HCT116 (cell line): Measurements from ENCODE around the gene RPS6KA1. TPM values are rescaled to one million over a fixed set of nuclear protein-coding genes. Genes with fewer than 3 reads are reported as not detected.

Experiments
- ATAC-seq: fragments of 200-7000 bp; cut with Tn5 transposase; 2 replicates; pipeline ENCODE4 v1.9.1; 2020; ENCODE audit warnings: mild to moderate bottlenecking, moderate library complexity
- BruUV-seq: library from RNA; stranded (reverse); fragments of 400-500 nt; replicated peaks from 2 replicates; lab custom pipeline; 2021; lab: Mats Ljungman, UMichigan
- CTCF ChIA-PET: fragments of 300-600 bp; sonication (Branson Sonifier 250); formaldehyde crosslinking; loops from one replicate; lab custom pipeline; 2021; ENCODE audit warnings: antibody characterized with exemption; lab: Charles Lee
- POLR2A ChIA-PET: fragments of 300-600, 350-600 bp; sonication (Branson Sonifier 250); formaldehyde crosslinking; loops from one replicate; lab custom pipeline; 2021; ENCODE audit warnings: antibody characterized with exemption; lab: Charles Lee
- RAD21 ChIA-PET, 2 experiments: fragments of 300-600 bp; sonication (Branson Sonifier 250); formaldehyde crosslinking; loops; one replicate each; lab custom pipeline; 2023; ENCODE audit warnings: low total read pairs in 2 of 2; ENCODE audit not compliant: uncharacterized antibody in 2 of 2, unreplicated experiment in 2 of 2, low non-redundant PET in 1 of 2; lab: Charles Lee
- DNase-seq: peaks from one replicate; pipeline ENCODE4 v3.0.0-alpha.2; 2010; ENCODE audit warnings: low read depth, low spot score
- H2AFZ ChIP-seq: fragments of 200-600 bp; shearing (Covaris generic), sonication (generic); 2 replicates; pipeline ENCODE4 v1.6.1; 2017; ENCODE audit warnings: low read depth, mixed run types, mixed read lengths, antibody characterized with exemption, low read length; ENCODE audit not compliant: poor library complexity, severe bottlenecking
- H3K27ac ChIP-seq: 2 replicates; pipeline ENCODE4 v1.5.1; 2012; ENCODE audit warnings: low read depth, low read length
- H3K27me3 ChIP-seq: fragments of 200-600 bp; sonication (generic); 2 replicates; pipeline ENCODE4 v1.6.1; 2016; ENCODE audit warnings: mixed run types, low read length, mixed read lengths; ENCODE audit not compliant: insufficient read depth
- H3K36me3 ChIP-seq, 2 experiments: fragments of 200-500 bp in 1 of 2; fragments of 200-600 bp in 1 of 2; sonication (Bioruptor generic) in 1 of 2; sonication (generic) in 1 of 2; 2 replicates each; pipeline versions ENCODE4 v1.5.1 to v1.6.1; 2014 to 2016; ENCODE audit warnings: low read length in 2 of 2, inconsistent platforms in 1 of 2, mixed read lengths in 1 of 2, mixed run types in 1 of 2; ENCODE audit not compliant: insufficient read depth in 2 of 2, control insufficient read depth in 1 of 2
- H3K4me1 ChIP-seq, 2 experiments: fragments of 200-600 bp in 1 of 2; sonication (generic) in 1 of 2; 2 replicates each; pipeline versions ENCODE4 v1.5.1 to v1.6.1; 2012 to 2017; ENCODE audit warnings: low read length in 2 of 2, inconsistent platforms in 1 of 2, mild to moderate bottlenecking in 1 of 2, mixed read lengths in 1 of 2, mixed run types in 1 of 2, moderate library complexity in 1 of 2; ENCODE audit not compliant: insufficient read depth in 2 of 2, control insufficient read depth in 1 of 2
- H3K4me2 ChIP-seq: fragments of 200-600 bp; sonication (generic); 2 replicates; pipeline ENCODE4 v1.6.1; 2017; ENCODE audit warnings: mixed run types, low read length, mixed read lengths
- H3K4me3 ChIP-seq, 2 experiments: fragments of 200-600 bp in 1 of 2; sonication (generic) in 1 of 2; replicated peaks in 1 of 2; 2 replicates each; pipeline ENCODE4 v1.5.1; 2011 to 2016; ENCODE audit warnings: low read length in 2 of 2, control low read depth in 1 of 2, low read depth in 1 of 2, mild to moderate bottlenecking in 1 of 2, mixed read lengths in 1 of 2, mixed run types in 1 of 2
- H3K79me2 ChIP-seq: fragments of 200-600 bp; sonication (generic); 2 replicates; pipeline ENCODE4 v1.6.1; 2017; ENCODE audit warnings: mild to moderate bottlenecking, mixed run types, low read length, moderate library complexity, mixed read lengths; ENCODE audit not compliant: insufficient read depth
- H3K9ac ChIP-seq: fragments of 200-600 bp; sonication (generic); 2 replicates; pipeline ENCODE4 v1.6.1; 2016; ENCODE audit warnings: low read length, mixed read lengths
- H3K9me2 ChIP-seq: fragments of 200-600 bp; sonication (generic), shearing (Covaris generic); 2 replicates; pipeline ENCODE4 v1.6.1; 2017; ENCODE audit warnings: mixed run types, mild to moderate bottlenecking, moderate library complexity; ENCODE audit not compliant: insufficient read depth
- H3K9me3 ChIP-seq, 2 experiments: fragments of 200-500 bp in 1 of 2; fragments of 200-600 bp in 1 of 2; sonication (Bioruptor generic) in 1 of 2; sonication (generic) in 1 of 2; 2 replicates each; pipeline ENCODE4 v1.6.1; 2014 to 2017; ENCODE audit warnings: low read length in 2 of 2, mixed read lengths in 2 of 2, inconsistent platforms in 1 of 2, low read depth in 1 of 2, mild to moderate bottlenecking in 1 of 2, mixed run types in 1 of 2, moderate library complexity in 1 of 2; ENCODE audit not compliant: control insufficient read depth in 1 of 2, insufficient read depth in 1 of 2
- H4K20me1 ChIP-seq: fragments of 200-600 bp; sonication (generic), shearing (Covaris generic); 2 replicates; pipeline ENCODE4 v1.6.1; 2017; ENCODE audit warnings: mixed run types, mild to moderate bottlenecking, moderate library complexity; ENCODE audit not compliant: insufficient read depth
- CTCF ChIP-seq, 3 experiments: fragments of 200-600 bp in 1 of 3; sonication (generic) in 1 of 3; IDR thresholded peaks in 2 of 3; conservative IDR thresholded peaks in 1 of 3; 2 replicates each; pipeline ENCODE4 v1.5.1; 2012 to 2017; ENCODE audit warnings: low read depth in 2 of 3, low read length in 2 of 3, antibody characterized with exemption in 1 of 3, borderline replicate concordance in 1 of 3, control low read depth in 1 of 3, mild to moderate bottlenecking in 1 of 3, mixed read lengths in 1 of 3, mixed run types in 1 of 3, moderate library complexity in 1 of 3; ENCODE audit not compliant: insufficient read depth in 1 of 3
- EGR1 ChIP-seq: IDR thresholded peaks from 2 replicates; pipeline ENCODE4 v1.6.1; 2012; ENCODE audit warnings: low read depth
- ELF1 ChIP-seq: IDR thresholded peaks from 2 replicates; pipeline ENCODE4 v1.6.1; 2012; ENCODE audit warnings: low read depth, borderline replicate concordance
- FOSL1 ChIP-seq: IDR thresholded peaks from 2 replicates; pipeline ENCODE4 v1.6.1; 2012; ENCODE audit warnings: low read depth
- JUND ChIP-seq: IDR thresholded peaks from 2 replicates; pipeline ENCODE4 v1.6.1; 2012
- POLR2AphosphoS5 ChIP-seq: IDR thresholded peaks from 2 replicates; pipeline ENCODE4 v1.6.1; 2011; ENCODE audit warnings: mild to moderate bottlenecking, low read depth, low read length, moderate library complexity
- SIN3A ChIP-seq: IDR thresholded peaks from 2 replicates; pipeline ENCODE4 v1.6.1; 2012; ENCODE audit warnings: low read depth
- SP1 ChIP-seq: IDR thresholded peaks from 2 replicates; pipeline ENCODE4 v1.6.1; 2012; ENCODE audit warnings: low read depth
- SRF ChIP-seq: IDR thresholded peaks from 2 replicates; pipeline ENCODE4 v1.6.1; 2012; ENCODE audit warnings: low read depth
- TCF7L2 ChIP-seq: IDR thresholded peaks from 2 replicates; pipeline ENCODE4 v1.7.0; 2011; ENCODE audit warnings: borderline replicate concordance, inconsistent platforms; ENCODE audit not compliant: insufficient read depth, insufficient read length; ENCODE audit errors: extremely low read depth
- ZBTB33 ChIP-seq: IDR thresholded peaks from 2 replicates; pipeline ENCODE4 v1.6.1; 2011; ENCODE audit warnings: mild to moderate bottlenecking, low read length, moderate library complexity; ENCODE audit not compliant: insufficient replicate concordance; ENCODE audit errors: extremely low read depth
- ZFX ChIP-seq: fragments of 450-650 bp; IDR thresholded peaks from 2 replicates; pipeline ENCODE4 v1.6.1; 2017
- ZNF274 ChIP-seq: fragments of 200-500 bp; sonication (Bioruptor generic); IDR thresholded peaks from 2 replicates; pipeline ENCODE4 v1.6.1; 2014; ENCODE audit warnings: mild to moderate bottlenecking, low read depth, low read length, inconsistent platforms
- intact Hi-C: fragments of 100-400 bp; cut with micrococcal nuclease; formaldehyde crosslinking; loops from 2 replicates; pipeline ENCODE4 v1.10.0; 2022
- total RNA-seq: library from RNA; stranded (reverse); gene quantifications from one replicate; pipeline ENCODE4 v1.2.1, GENCODE V29; 2021; ENCODE audit not compliant: unreplicated experiment
- TF ChIP-seq, protein P1 (sequence below): IDR thresholded peaks from 2 replicates; pipeline ENCODE4 v1.6.1; 2012

RPS6KA1 gene
- total RNA-seq, 1 experiment from 2014 or later: 47.0 TPM

DNA sequence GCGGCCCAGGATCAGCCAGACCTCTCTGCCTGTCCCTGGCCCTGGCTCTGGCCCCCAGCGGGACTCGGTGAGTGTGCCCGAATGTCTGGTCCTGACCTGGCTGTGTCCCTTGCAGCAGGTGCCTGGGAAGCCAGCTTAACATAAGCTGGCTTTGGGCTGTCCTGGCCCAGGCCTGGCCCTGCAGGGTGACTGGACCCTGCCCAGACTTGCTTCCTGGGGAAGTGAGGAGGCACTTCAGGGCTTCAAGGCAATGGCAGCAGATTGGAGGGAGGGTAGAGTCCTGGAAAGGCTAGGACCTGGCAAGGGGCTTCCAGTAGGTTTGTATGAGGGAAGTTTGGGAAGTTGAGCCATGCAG lies 16.4 kb downstream of the RPS6KA1 start:
- ATAC-seq (no peak), DNase-seq (no peak)
- ChIA-PET POLR2A (no interaction called here), CTCF (no interaction called here), RAD21 (no interaction called here)
- H3K4me3 ChIP-seq: no peak overlapping the region
- H3K9ac ChIP-seq: no peak overlapping the region
- peaks cover 3 to 4% of the 10 kb centered on the region in 2 experiments; a peak in 2 of 4 replicates for H3K4me1 ChIP-seq
- H3K27ac ChIP-seq: no peak overlapping the region; the same call in 1 of the 2 replicates
- no peak overlapping the region for H3K4me2 ChIP-seq
- no peaks in the 10 kb centered on the region for H3K9me3 ChIP-seq
- no peaks in the 10 kb centered on the region for H3K27me3 ChIP-seq
- TF ChIP-seq SRF: no peak
- TF ChIP-seq ELF1: no peak
- H3K79me2 ChIP-seq: no peaks in the 10 kb centered on the region
- no TSS peak for BruUV-seq
- H3K36me3 ChIP-seq: peaks cover 0 to 4% of the 10 kb centered on the region in 2 experiments; a peak in 2 of 4 replicates
- no peaks in the 10 kb centered on the region for H4K20me1 ChIP-seq
- no peaks in the 10 kb centered on the region for H3K9me2 ChIP-seq
- intact Hi-C loops: no loop called here
- H2AFZ ChIP-seq: no peak overlapping the region

GRCh38 chr1:26546375-26546774 lies 16.8 kb downstream of the RPS6KA1 start:
- intact Hi-C loops: no loop called here
- no peak for DNase-seq
- CTCF ChIA-PET: interaction anchor here (1.4 kb wide), 1 partner anchor 8 kb away, joined by 4 read pairs; no protein-coding TSS in a partner anchor
- no peaks in the 10 kb centered on the region for H3K27me3 ChIP-seq
- no TSS peak for BruUV-seq
- no peak overlapping the region for H3K27ac ChIP-seq
- POLR2A ChIA-PET: no interaction called here
- no peaks in the 10 kb centered on the region for H4K20me1 ChIP-seq
- H3K79me2 ChIP-seq: no peaks in the 10 kb centered on the region
- no peak overlapping the region for H3K4me3 ChIP-seq
- H3K9me2 ChIP-seq: no peaks in the 10 kb centered on the region
- no peak for TF ChIP-seq SIN3A
- no peak for TF ChIP-seq TCF7L2
- TF ChIP-seq JUND: no peak
- no peak for TF ChIP-seq ZBTB33
- TF ChIP-seq SRF: no peak
- TF ChIP-seq, protein P1, sequence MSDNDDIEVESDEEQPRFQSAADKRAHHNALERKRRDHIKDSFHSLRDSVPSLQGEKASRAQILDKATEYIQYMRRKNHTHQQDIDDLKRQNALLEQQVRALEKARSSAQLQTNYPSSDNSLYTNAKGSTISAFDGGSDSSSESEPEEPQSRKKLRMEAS: no peak
- TF ChIP-seq SP1: no peak
- no peak for TF ChIP-seq ZFX
- no peak for TF ChIP-seq POLR2AphosphoS5
- TF ChIP-seq ZNF274: no peak
- TF ChIP-seq CTCF (IDR thresholded peaks at IDR 0.05 in 2 of 3, conservative IDR thresholded peaks at IDR 0.05 in 1 of 3; ENCODE audit: borderline replicate concordance in 1 of 3, insufficient read depth in 1 of 3, low read depth in 2 of 3, low read length in 2 of 3): no peak
- no peak for TF ChIP-seq FOSL1
- TF ChIP-seq ELF1: no peak
- TF ChIP-seq EGR1: no peak
- TF ChIP-seq, all 23 proteins: peak for 0
- H3K9ac ChIP-seq: no peak overlapping the region
- H3K4me1 ChIP-seq: peaks cover 3 to 4% of the 10 kb centered on the region in 2 experiments; a peak in 2 of 4 replicates
- H3K9me3 ChIP-seq: no peaks in the 10 kb centered on the region
- RAD21 ChIA-PET: no interaction called here
- ATAC-seq: no peak
- H3K36me3 ChIP-seq: peaks cover 0 to 4% of the 10 kb centered on the region in 2 experiments; a peak in 3 of 4 replicates
- H2AFZ ChIP-seq: no peak overlapping the region
- H3K4me2 ChIP-seq: no peak overlapping the region
